ENCODE data around the gene SCAF8. TPM values are rescaled to one million over a fixed set of nuclear protein-coding genes. Genes with fewer than 3 reads are reported as not detected.

SCAF8 gene
- total and polyA plus RNA-seq, 2 of the 4 experiments (the other 2 are of a cell fraction): 16.1 to 23.5 TPM

- no CpG with 5 or more reads among the region's 4 CpGs for WGBS, 2 experiments (ENCODE audit: extremely low coverage in 2 of 2, insufficient read length in 1 of 2)
- H3K4me3 ChIP-seq (ENCODE audit: insufficient read depth, low read depth, low read length): no peak overlapping the region
- no peak overlapping the region for H3K18ac ChIP-seq (ENCODE audit: low read depth, low read length)
- no peaks in the 10 kb centered on the region for H4K20me1 ChIP-seq (ENCODE audit: insufficient read depth, low read length)
- dilution Hi-C loops (cut with HindIII; ENCODE audit: low sequenced_read_pairs, unreplicated experiment): no loop called here
- no peak overlapping the region for H2BK15ac ChIP-seq (ENCODE audit: low read depth, low read length)
- ChIA-PET POLR2A (ENCODE audit: unreplicated experiment) (interaction anchor here (0.6 kb wide), 1 partner anchor 27 kb away, joined by 4 read pairs; no protein-coding TSS in a partner anchor), CTCF (no interaction called here)
- no peak overlapping the region for H2BK120ac ChIP-seq (ENCODE audit: low read depth, low read length)
- no peaks in the 10 kb centered on the region for H3K36me3 ChIP-seq (ENCODE audit: control insufficient read depth, insufficient read depth, low read length)
- H3K9me1 ChIP-seq (ENCODE audit: insufficient read depth, low read length): no peaks in the 10 kb centered on the region
- TF ChIP-seq MAZ (IDR thresholded peaks at IDR 0.05; ENCODE audit: borderline replicate concordance, low read depth, low read length) (no peak), RCOR1 (IDR thresholded peaks at IDR 0.05; ENCODE audit: insufficient replicate concordance, low read length) (no peak), BHLHE40 (IDR thresholded peaks at IDR 0.05; ENCODE audit: low read depth, low read length) (no peak), MAFK (IDR thresholded peaks at IDR 0.05; ENCODE audit: low read depth, low read length) (no peak), CEBPB (IDR thresholded peaks at IDR 0.05; ENCODE audit: low read depth, low read length) (no peak), NFE2L2 (IDR thresholded peaks at IDR 0.05; ENCODE audit: low read depth, low read length) (no peak), SMC3 (IDR thresholded peaks at IDR 0.05; ENCODE audit: low read depth, low read length) (no peak), CTCF (conservative IDR thresholded peaks at IDR 0.05; ENCODE audit: low read depth, low read length) (no peak), MXI1 (IDR thresholded peaks at IDR 0.05; ENCODE audit: borderline replicate concordance, low read depth, low read length) (no peak), ELK1 (IDR thresholded peaks at IDR 0.05; ENCODE audit: borderline replicate concordance, low read depth, low read length) (no peak), USF2 (IDR thresholded peaks at IDR 0.05; ENCODE audit: low read depth, low read length) (no peak), FOS (IDR thresholded peaks at IDR 0.05; ENCODE audit: low read depth, low read length) (no peak), RFX5 (IDR thresholded peaks at IDR 0.05; ENCODE audit: low read depth, low read length) (no peak), CHD1 (IDR thresholded peaks at IDR 0.05; ENCODE audit: low read depth, low read length) (no peak), RAD21 (IDR thresholded peaks at IDR 0.05; ENCODE audit: low read length) (no peak), POLR2A (IDR thresholded peaks at IDR 0.05; ENCODE audit: low read depth, low read length) (no peak)
- H3K14ac ChIP-seq (replicated peaks; ENCODE audit: low read depth, low read length): no peak overlapping the region
- no peak overlapping the region for H3K27ac ChIP-seq (ENCODE audit: insufficient read depth, low read length)
- no TSS peak for BruUV-seq (replicated peaks)
- no peak overlapping the region for H4K91ac ChIP-seq (ENCODE audit: insufficient read depth, low read depth, low read length)
- no peak overlapping the region for H3K4ac ChIP-seq (ENCODE audit: low read depth, low read length)
- peaks cover 11% of the 10 kb centered on the region for H3K9me3 ChIP-seq (ENCODE audit: control insufficient read depth, insufficient read depth, low read length)
- no peak overlapping the region for H2BK20ac ChIP-seq (ENCODE audit: low read depth, low read length)
- no peak overlapping the region for H2AK9ac ChIP-seq (replicated peaks; ENCODE audit: low read depth, low read length, poor library complexity)
- H3K56ac ChIP-seq (ENCODE audit: extremely low read depth, insufficient read depth, low read length): no peak overlapping the region
- H3K79me1 ChIP-seq (ENCODE audit: low read depth in 1 of 2, low read length in 2 of 2): no peaks in the 10 kb centered on the region
- intact Hi-C loops (cut with micrococcal nuclease): no loop called here
- H3K27me3 ChIP-seq (ENCODE audit: control insufficient read depth, insufficient read depth, low read length): peaks cover 2% of the 10 kb centered on the region; the same call in 1 of the 2 replicates
- H3K4me2 ChIP-seq (ENCODE audit: low read depth, low read length): no peak overlapping the region
- ATAC-seq (ENCODE audit: low read depth): no peak
- in situ Hi-C loops (cut with MboI; ENCODE audit: low sequenced_read_pairs): no loop called here
- H4K5ac ChIP-seq (ENCODE audit: low read depth, low read length): no peak overlapping the region
- H3K23ac ChIP-seq (ENCODE audit: low read depth, low read length): no peak overlapping the region
- H3K9ac ChIP-seq (ENCODE audit: low read depth, low read length): no peak overlapping the region
- no peak overlapping the region for H2AFZ ChIP-seq (replicated peaks; ENCODE audit: low read length, poor library complexity)
- no peak overlapping the region for H2BK5ac ChIP-seq (ENCODE audit: low read depth, low read length, poor library complexity, severe bottlenecking)
- no peak for DNase-seq
- H2AK5ac ChIP-seq (ENCODE audit: low read depth, low read length): no peak overlapping the region
- H4K8ac ChIP-seq (ENCODE audit: low read depth in 2 of 2, low read length in 2 of 2): no peak overlapping the region
- H3K4me1 ChIP-seq (ENCODE audit: control insufficient read depth, insufficient read depth, low read length): no peaks in the 10 kb centered on the region
Measured at GRCh38 chr6:154719433-154719832, 13.8 kb upstream of the SCAF8 start.
